ENCODE measurements around the gene STARD13.

DNA sequence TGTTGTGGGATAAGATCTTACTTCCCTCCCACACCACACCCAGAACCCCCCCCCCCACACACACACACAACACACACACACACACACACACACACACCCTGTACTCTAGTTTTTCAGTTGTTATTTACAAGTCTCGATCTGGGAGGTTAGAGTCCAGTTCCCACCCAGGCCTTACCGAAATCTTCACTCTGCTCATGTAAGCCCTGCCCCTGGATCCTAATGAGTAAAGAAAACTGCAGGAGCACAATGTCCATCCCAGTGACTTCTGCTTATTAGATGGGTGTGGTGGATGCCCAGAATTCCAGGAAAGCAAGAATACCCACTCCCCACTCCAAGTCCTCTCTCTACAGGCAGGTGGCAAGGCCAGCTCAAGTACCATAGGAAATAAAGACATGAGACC is 23.0 kb downstream of the STARD13 start:
- TF ChIP-seq, protein P1, sequence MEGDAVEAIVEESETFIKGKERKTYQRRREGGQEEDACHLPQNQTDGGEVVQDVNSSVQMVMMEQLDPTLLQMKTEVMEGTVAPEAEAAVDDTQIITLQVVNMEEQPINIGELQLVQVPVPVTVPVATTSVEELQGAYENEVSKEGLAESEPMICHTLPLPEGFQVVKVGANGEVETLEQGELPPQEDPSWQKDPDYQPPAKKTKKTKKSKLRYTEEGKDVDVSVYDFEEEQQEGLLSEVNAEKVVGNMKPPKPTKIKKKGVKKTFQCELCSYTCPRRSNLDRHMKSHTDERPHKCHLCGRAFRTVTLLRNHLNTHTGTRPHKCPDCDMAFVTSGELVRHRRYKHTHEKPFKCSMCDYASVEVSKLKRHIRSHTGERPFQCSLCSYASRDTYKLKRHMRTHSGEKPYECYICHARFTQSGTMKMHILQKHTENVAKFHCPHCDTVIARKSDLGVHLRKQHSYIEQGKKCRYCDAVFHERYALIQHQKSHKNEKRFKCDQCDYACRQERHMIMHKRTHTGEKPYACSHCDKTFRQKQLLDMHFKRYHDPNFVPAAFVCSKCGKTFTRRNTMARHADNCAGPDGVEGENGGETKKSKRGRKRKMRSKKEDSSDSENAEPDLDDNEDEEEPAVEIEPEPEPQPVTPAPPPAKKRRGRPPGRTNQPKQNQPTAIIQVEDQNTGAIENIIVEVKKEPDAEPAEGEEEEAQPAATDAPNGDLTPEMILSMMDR (IDR thresholded peaks at IDR 0.05): no peak
- TF ChIP-seq POLR2A (IDR thresholded peaks at IDR 0.05): no peak
